ENCODE data around the gene GSTCD. TPM values are rescaled to one million over a fixed set of nuclear protein-coding genes. Genes with fewer than 3 reads are reported as not detected.

Gene GSTCD
- total RNA-seq, 1 experiment from 2014 or later, result 21.7 TPM

- ATAC-seq (no peak), DNase-seq (ENCODE audit: low spot score) (no peak)
- Mint-ChIP-seq H3K36me3 (peaks cover 9% of the 10 kb centered on the region), H3K9me3 (no peaks in the 10 kb centered on the region), H3K27me3 (ENCODE audit: low read depth) (no peaks in the 10 kb centered on the region), H3K4me1 (peaks cover 14% of the 10 kb centered on the region), H3K4me3 (no peak overlapping the region), H3K27ac (no peak overlapping the region)
- CTCF ChIA-PET, result no interaction called here
- TF ChIP-seq, protein P1, sequence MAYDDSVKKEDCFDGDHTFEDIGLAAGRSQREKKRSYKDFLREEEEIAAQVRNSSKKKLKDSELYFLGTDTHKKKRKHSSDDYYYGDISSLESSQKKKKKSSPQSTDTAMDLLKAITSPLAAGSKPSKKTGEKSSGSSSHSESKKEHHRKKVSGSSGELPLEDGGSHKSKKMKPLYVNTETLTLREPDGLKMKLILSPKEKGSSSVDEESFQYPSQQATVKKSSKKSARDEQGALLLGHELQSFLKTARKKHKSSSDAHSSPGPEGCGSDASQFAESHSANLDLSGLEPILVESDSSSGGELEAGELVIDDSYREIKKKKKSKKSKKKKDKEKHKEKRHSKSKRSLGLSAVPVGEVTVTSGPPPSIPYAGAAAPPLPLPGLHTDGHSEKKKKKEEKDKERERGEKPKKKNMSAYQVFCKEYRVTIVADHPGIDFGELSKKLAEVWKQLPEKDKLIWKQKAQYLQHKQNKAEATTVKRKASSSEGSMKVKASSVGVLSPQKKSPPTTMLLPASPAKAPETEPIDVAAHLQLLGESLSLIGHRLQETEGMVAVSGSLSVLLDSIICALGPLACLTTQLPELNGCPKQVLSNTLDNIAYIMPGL (CRISPR knock-in tag; IDR thresholded peaks at IDR 0.05), result no peak
- TF ChIP-seq USF2 (CRISPR knock-in tag; IDR thresholded peaks at IDR 0.05), result no peak
- TF ChIP-seq TCF7 (CRISPR knock-in tag; IDR thresholded peaks at IDR 0.05; ENCODE audit: low read depth), result no peak
- TF ChIP-seq, protein P2, sequence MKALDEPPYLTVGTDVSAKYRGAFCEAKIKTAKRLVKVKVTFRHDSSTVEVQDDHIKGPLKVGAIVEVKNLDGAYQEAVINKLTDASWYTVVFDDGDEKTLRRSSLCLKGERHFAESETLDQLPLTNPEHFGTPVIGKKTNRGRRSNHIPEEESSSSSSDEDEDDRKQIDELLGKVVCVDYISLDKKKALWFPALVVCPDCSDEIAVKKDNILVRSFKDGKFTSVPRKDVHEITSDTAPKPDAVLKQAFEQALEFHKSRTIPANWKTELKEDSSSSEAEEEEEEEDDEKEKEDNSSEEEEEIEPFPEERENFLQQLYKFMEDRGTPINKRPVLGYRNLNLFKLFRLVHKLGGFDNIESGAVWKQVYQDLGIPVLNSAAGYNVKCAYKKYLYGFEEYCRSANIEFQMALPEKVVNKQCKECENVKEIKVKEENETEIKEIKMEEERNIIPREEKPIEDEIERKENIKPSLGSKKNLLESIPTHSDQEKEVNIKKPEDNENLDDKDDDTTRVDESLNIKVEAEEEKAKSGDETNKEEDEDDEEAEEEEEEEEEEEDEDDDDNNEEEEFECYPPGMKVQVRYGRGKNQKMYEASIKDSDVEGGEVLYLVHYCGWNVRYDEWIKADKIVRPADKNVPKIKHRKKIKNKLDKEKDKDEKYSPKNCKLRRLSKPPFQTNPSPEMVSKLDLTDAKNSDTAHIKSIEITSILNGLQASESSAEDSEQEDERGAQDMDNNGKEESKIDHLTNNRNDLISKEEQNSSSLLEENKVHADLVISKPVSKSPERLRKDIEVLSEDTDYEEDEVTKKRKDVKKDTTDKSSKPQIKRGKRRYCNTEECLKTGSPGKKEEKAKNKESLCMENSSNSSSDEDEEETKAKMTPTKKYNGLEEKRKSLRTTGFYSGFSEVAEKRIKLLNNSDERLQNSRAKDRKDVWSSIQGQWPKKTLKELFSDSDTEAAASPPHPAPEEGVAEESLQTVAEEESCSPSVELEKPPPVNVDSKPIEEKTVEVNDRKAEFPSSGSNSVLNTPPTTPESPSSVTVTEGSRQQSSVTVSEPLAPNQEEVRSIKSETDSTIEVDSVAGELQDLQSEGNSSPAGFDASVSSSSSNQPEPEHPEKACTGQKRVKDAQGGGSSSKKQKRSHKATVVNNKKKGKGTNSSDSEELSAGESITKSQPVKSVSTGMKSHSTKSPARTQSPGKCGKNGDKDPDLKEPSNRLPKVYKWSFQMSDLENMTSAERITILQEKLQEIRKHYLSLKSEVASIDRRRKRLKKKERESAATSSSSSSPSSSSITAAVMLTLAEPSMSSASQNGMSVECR (CRISPR knock-in tag; IDR thresholded peaks at IDR 0.05; ENCODE audit: borderline replicate concordance), result no peak
- TF ChIP-seq, protein P3, sequence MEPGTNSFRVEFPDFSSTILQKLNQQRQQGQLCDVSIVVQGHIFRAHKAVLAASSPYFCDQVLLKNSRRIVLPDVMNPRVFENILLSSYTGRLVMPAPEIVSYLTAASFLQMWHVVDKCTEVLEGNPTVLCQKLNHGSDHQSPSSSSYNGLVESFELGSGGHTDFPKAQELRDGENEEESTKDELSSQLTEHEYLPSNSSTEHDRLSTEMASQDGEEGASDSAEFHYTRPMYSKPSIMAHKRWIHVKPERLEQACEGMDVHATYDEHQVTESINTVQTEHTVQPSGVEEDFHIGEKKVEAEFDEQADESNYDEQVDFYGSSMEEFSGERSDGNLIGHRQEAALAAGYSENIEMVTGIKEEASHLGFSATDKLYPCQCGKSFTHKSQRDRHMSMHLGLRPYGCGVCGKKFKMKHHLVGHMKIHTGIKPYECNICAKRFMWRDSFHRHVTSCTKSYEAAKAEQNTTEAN (CRISPR knock-in tag; IDR thresholded peaks at IDR 0.05), result no peak
- TF ChIP-seq, protein P4, sequence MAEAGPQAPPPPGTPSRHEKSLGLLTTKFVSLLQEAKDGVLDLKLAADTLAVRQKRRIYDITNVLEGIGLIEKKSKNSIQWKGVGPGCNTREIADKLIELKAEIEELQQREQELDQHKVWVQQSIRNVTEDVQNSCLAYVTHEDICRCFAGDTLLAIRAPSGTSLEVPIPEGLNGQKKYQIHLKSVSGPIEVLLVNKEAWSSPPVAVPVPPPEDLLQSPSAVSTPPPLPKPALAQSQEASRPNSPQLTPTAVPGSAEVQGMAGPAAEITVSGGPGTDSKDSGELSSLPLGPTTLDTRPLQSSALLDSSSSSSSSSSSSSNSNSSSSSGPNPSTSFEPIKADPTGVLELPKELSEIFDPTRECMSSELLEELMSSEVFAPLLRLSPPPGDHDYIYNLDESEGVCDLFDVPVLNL (CRISPR knock-in tag; IDR thresholded peaks at IDR 0.05; ENCODE audit: borderline replicate concordance, low read depth), result no peak
- TF ChIP-seq, protein P5, sequence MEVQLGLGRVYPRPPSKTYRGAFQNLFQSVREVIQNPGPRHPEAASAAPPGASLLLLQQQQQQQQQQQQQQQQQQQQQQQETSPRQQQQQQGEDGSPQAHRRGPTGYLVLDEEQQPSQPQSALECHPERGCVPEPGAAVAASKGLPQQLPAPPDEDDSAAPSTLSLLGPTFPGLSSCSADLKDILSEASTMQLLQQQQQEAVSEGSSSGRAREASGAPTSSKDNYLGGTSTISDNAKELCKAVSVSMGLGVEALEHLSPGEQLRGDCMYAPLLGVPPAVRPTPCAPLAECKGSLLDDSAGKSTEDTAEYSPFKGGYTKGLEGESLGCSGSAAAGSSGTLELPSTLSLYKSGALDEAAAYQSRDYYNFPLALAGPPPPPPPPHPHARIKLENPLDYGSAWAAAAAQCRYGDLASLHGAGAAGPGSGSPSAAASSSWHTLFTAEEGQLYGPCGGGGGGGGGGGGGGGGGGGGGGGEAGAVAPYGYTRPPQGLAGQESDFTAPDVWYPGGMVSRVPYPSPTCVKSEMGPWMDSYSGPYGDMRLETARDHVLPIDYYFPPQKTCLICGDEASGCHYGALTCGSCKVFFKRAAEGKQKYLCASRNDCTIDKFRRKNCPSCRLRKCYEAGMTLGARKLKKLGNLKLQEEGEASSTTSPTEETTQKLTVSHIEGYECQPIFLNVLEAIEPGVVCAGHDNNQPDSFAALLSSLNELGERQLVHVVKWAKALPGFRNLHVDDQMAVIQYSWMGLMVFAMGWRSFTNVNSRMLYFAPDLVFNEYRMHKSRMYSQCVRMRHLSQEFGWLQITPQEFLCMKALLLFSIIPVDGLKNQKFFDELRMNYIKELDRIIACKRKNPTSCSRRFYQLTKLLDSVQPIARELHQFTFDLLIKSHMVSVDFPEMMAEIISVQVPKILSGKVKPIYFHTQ (CRISPR knock-in tag; IDR thresholded peaks at IDR 0.05), result no peak
- TF ChIP-seq, protein P6, sequence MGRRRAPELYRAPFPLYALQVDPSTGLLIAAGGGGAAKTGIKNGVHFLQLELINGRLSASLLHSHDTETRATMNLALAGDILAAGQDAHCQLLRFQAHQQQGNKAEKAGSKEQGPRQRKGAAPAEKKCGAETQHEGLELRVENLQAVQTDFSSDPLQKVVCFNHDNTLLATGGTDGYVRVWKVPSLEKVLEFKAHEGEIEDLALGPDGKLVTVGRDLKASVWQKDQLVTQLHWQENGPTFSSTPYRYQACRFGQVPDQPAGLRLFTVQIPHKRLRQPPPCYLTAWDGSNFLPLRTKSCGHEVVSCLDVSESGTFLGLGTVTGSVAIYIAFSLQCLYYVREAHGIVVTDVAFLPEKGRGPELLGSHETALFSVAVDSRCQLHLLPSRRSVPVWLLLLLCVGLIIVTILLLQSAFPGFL (CRISPR knock-in tag; IDR thresholded peaks at IDR 0.05; ENCODE audit: borderline replicate concordance), result no peak
- TF ChIP-seq ATF6 (CRISPR knock-in tag; IDR thresholded peaks at IDR 0.05), result no peak
- no peak for TF ChIP-seq ZNF317 (CRISPR knock-in tag; IDR thresholded peaks at IDR 0.05; ENCODE audit: borderline replicate concordance, low read depth)
- TF ChIP-seq, protein P7, sequence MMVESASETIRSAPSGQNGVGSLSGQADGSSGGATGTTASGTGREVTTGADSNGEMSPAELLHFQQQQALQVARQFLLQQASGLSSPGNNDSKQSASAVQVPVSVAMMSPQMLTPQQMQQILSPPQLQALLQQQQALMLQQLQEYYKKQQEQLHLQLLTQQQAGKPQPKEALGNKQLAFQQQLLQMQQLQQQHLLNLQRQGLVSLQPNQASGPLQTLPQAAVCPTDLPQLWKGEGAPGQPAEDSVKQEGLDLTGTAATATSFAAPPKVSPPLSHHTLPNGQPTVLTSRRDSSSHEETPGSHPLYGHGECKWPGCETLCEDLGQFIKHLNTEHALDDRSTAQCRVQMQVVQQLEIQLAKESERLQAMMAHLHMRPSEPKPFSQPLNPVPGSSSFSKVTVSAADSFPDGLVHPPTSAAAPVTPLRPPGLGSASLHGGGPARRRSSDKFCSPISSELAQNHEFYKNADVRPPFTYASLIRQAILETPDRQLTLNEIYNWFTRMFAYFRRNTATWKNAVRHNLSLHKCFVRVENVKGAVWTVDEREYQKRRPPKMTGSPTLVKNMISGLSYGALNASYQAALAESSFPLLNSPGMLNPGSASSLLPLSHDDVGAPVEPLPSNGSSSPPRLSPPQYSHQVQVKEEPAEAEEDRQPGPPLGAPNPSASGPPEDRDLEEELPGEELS (CRISPR knock-in tag; IDR thresholded peaks at IDR 0.05), result no peak
- POLR2A ChIA-PET, result no interaction called here
These were observed 135.4 kb downstream of the GSTCD start for GRCh38 chr4:105843941-105844340.

Data from WTC11 (cell line).